Activated naive CD8-positive, alpha-beta T cell treated with anti-CD3 and anti-CD28 coated beads for 36 hours (primary cell): ENCODE results near the gene RGS4. TPM values are rescaled to one million over a fixed set of nuclear protein-coding genes. Genes with fewer than 3 reads are reported as not detected.

ENCODE experiments used
- DNase-seq: peaks from one replicate; pipeline ENCODE4 v3.0.0; 2021
- H3K27ac Mint-ChIP-seq: one replicate; pipeline ENCODE4 v1.8.0; 2022; ENCODE audit warnings: mild to moderate bottlenecking, moderate library complexity, mixed read lengths
- H3K27me3 Mint-ChIP-seq: one replicate; pipeline ENCODE4 v1.8.0; 2022; ENCODE audit warnings: mild to moderate bottlenecking, mixed read lengths
- H3K36me3 Mint-ChIP-seq: one replicate; pipeline ENCODE4 v1.8.0; 2021; ENCODE audit warnings: mild to moderate bottlenecking, mixed read lengths
- H3K4me1 Mint-ChIP-seq: one replicate; pipeline ENCODE4 v1.8.0; 2021; ENCODE audit warnings: mixed read lengths
- H3K4me3 Mint-ChIP-seq: one replicate; pipeline ENCODE4 v1.8.0; 2022; ENCODE audit warnings: mild to moderate bottlenecking, moderate library complexity, mixed read lengths
- H3K9me3 Mint-ChIP-seq: one replicate; pipeline ENCODE4 v1.8.0; 2022; ENCODE audit warnings: mixed read lengths
- total RNA-seq, 2 experiments: library from RNA; stranded (reverse); gene quantifications; one replicate each; pipeline ENCODE4 v1.2.3, GENCODE V29; 2021

Gene RGS4
- total RNA-seq, 2 experiments from 2014 or later = not detected

DNA sequence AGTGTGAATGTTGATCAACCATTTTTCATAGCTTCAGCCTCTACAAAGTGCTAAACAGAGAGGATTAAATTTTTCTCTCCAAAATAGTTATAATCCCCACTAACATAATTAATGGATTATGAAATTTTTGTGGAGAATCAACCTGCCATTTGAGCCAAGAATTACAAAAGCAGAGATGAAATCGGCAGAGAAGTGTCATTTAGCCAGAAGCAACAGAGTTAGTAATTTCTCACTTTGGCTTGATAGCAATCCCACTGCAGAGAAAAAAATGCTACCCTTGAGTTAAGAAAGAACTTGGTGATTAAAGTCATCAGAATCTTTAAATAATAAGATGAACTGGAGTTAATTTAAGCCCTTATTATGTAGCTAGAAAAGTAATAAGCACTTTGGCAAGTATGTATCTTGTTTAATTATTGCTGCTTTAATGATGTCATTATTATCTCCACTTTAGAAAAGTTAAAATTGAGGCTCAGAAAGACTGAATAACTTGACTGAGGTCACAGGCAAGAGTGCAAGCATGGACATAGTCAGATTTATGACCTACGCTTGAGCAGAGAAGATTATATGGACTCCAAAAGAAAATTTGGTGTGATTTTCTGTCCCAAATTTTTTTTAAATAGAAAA lies 37.3 kb downstream of the RGS4 start:
- H3K4me3 Mint-ChIP-seq = no peak overlapping the region
- no peaks in the 10 kb centered on the region for H3K9me3 Mint-ChIP-seq
- H3K36me3 Mint-ChIP-seq = no peaks in the 10 kb centered on the region
- no peaks in the 10 kb centered on the region for H3K4me1 Mint-ChIP-seq
- H3K27ac Mint-ChIP-seq = no peak overlapping the region
- DNase-seq = no peak
- H3K27me3 Mint-ChIP-seq = peaks cover 19% of the 10 kb centered on the region

DNA sequence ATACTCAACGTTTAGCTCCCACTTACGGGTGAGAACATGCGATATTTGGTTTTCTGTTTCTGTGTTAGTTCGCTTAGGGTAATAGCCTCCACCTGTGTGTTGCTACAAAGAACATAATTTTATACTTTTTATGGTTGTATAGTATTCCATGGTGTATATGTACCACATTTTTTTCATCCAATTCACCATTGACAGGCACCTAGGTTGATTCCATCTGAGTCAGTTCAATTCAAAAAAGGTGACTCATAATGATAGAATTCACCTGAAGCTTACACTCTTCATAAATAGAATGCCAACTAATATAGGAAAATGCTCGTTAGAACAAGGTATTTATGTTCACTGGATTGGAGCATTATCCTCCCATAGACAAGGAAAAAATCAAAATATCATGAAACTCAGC lies 38.5 kb downstream of the RGS4 start:
- no peak for DNase-seq
- H3K27ac Mint-ChIP-seq = no peak overlapping the region
- H3K9me3 Mint-ChIP-seq = no peaks in the 10 kb centered on the region
- peaks cover 15% of the 10 kb centered on the region for H3K27me3 Mint-ChIP-seq
- no peaks in the 10 kb centered on the region for H3K4me1 Mint-ChIP-seq
- H3K36me3 Mint-ChIP-seq = no peaks in the 10 kb centered on the region
- no peak overlapping the region for H3K4me3 Mint-ChIP-seq

DNA sequence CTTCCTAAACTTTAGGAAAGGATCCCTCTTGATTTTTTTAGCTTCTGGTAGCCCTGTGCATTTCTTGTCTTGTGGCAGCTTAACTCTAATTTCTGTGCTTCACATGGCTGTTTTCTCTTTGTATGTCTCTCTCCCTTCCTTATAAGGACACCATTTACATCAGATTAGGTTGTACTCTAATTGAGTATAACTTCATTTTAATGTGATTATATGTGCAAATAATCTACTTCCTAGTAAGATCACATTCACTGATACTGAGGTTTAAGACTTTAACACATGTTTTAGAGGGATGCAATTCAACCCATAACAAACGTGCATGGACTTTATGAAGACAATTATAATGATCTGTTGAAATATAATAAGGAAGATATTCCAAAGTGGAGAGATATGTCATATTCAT lies 46.7 kb downstream of the RGS4 start:
- H3K4me1 Mint-ChIP-seq = no peaks in the 10 kb centered on the region
- H3K27ac Mint-ChIP-seq = no peak overlapping the region
- no peak overlapping the region for H3K4me3 Mint-ChIP-seq
- DNase-seq = no peak
- no peaks in the 10 kb centered on the region for H3K36me3 Mint-ChIP-seq
- H3K9me3 Mint-ChIP-seq = no peaks in the 10 kb centered on the region
- peaks cover 15% of the 10 kb centered on the region for H3K27me3 Mint-ChIP-seq

DNA sequence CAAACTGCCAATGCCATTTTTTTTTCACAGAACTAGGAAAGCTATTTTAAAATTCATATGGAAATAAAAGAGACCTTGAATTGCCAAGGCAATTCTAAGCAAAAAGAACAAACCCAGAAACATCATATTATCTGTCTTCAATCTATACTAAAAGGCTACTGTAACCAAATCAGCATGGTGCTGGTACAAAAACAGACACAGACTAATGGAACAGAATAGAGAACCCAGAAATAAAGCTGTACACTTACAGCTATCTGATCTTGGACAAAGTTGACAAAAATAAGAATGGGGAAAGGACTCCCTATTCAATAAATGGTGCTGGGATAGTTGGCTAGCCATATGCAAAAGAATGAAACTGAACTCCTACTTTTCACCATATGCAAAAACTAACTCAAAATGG lies 50.5 kb downstream of the RGS4 start:
- DNase-seq = no peak
- Mint-ChIP-seq H3K4me1 (no peaks in the 10 kb centered on the region), H3K36me3 (no peaks in the 10 kb centered on the region), H3K27me3 (peaks cover 13% of the 10 kb centered on the region), H3K27ac (no peak overlapping the region), H3K4me3 (no peak overlapping the region), H3K9me3 (no peaks in the 10 kb centered on the region)

DNA sequence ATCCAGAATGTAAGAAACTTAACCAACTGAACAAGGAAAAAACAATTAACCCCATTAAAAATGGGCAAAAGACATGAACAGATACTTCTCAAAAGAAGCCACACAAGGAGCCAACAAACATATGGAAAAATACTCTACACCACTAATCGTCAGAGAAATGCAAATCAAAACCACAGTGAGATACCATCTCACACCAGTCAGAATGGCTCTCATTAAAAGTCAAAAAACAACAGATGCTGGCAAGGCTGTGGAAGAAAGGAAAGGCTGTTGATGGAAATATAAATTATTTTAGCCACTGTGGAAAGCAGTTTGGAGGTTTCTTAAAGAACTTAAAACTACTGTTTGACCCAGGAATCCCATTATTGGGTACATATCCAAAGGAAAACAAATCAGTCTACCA lies 51.2 kb downstream of the RGS4 start:
- H3K27ac Mint-ChIP-seq = no peak overlapping the region
- no peaks in the 10 kb centered on the region for H3K9me3 Mint-ChIP-seq
- DNase-seq = no peak
- no peaks in the 10 kb centered on the region for H3K4me1 Mint-ChIP-seq
- H3K4me3 Mint-ChIP-seq = no peak overlapping the region
- H3K27me3 Mint-ChIP-seq = peaks cover 13% of the 10 kb centered on the region
- H3K36me3 Mint-ChIP-seq = no peaks in the 10 kb centered on the region

DNA sequence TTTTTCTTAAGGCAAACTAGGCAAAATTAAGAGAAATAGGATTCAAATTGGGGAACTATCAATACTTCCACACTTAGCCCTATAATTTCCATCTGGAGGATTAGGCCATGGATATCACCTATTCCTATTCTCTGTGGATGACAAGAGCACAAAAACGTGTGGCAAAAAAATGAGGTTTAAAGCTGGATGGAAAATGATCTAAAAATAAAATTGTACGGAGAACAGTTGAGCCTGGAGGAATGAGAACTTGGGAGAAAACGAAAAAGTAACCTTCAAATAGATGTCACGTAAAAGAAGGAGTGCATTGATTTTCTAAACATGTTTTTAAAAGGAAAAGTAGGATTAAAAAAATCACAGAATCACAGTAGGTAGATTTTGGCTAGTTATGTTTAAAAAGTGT lies 55.7 kb downstream of the RGS4 start:
- Mint-ChIP-seq H3K27me3 (peaks cover 4% of the 10 kb centered on the region), H3K9me3 (no peaks in the 10 kb centered on the region), H3K4me3 (no peak overlapping the region), H3K4me1 (no peaks in the 10 kb centered on the region), H3K27ac (no peak overlapping the region), H3K36me3 (no peaks in the 10 kb centered on the region)
- no peak for DNase-seq

Other genes with a start within 250 kb of the RGS4 start
- gene CCDC190, start 208.2 kb upstream of the RGS4 start, total RNA-seq = not detected
- gene RGS5, start 133.6 kb downstream of the RGS4 start, total RNA-seq = 1 to 10 TPM; 2.0 to 4.0 TPM